ENCODE measurements around the gene SDK2. TPM values are rescaled to one million over a fixed set of nuclear protein-coding genes. Genes with fewer than 3 reads are reported as not detected.

The SDK2 gene
- total and polyA plus RNA-seq, 9 of the 15 experiments (the other 6 are each of a cell fraction or from before 2014, with no cell fraction given): 0.04 TPM; not detected in 8

GRCh38 chr17:73625991-73626673 lies 18.1 kb downstream of the SDK2 start:
- in situ Hi-C loops (cut with MboI): no loop called here
- Histone ChIP-seq H3K9ac (ENCODE audit: insufficient read depth in 1 of 2, low read depth in 2 of 2, low read length in 2 of 2) (no peak overlapping the region), H3K79me2 (ENCODE audit: control insufficient read depth, insufficient read depth, low read length) (no peaks in the 10 kb centered on the region), H3K27ac (ENCODE audit: extremely low read depth, low read depth, low read length) (no peak overlapping the region), H4K20me1 (replicated peaks; ENCODE audit: control insufficient read depth, insufficient read depth, low read length) (peaks cover 6% of the 10 kb centered on the region; the same call in 1 of the 2 replicates), H3K27me3 (ENCODE audit: control insufficient read depth in 2 of 2, insufficient read depth in 2 of 2, low read length in 2 of 2) (peaks cover 0 to 9% of the 10 kb centered on the region in 2 experiments; a peak in 1 of 5 replicates), H3K9me3 (replicated peaks; ENCODE audit: control insufficient read depth, insufficient read depth, low read depth, low read length) (no peaks in the 10 kb centered on the region), H3K4me1 (replicated peaks in 1 of 2; ENCODE audit: control insufficient read depth in 2 of 2, insufficient read depth in 2 of 2, low read length in 2 of 2) (no peaks in the 10 kb centered on the region), H2AFZ (ENCODE audit: low read depth, low read length) (no peak overlapping the region), H3K9me1 (ENCODE audit: control insufficient read depth, insufficient read depth, low read length) (no peaks in the 10 kb centered on the region), H3K36me3 (ENCODE audit: control insufficient read depth, insufficient read depth, low read length) (no peaks in the 10 kb centered on the region), H3K4me3 (no peak overlapping the region), H3K4me2 (ENCODE audit: insufficient read depth, low read length) (no peak overlapping the region)
- ChIA-PET CTCF (ENCODE audit: low intra/inter-chr PET ratio) (no interaction called here), POLR2A (no interaction called here)
- no peak for TF ChIP-seq SAFB2 (IDR thresholded peaks at IDR 0.05; ENCODE audit: borderline replicate concordance, low read depth, low read length, severe bottlenecking)
- no peak for TF ChIP-seq SMARCE1 (IDR thresholded peaks at IDR 0.05)
- no peak for TF ChIP-seq ZNF311 (CRISPR knock-in tag; IDR thresholded peaks at IDR 0.05)
- TF ChIP-seq, protein P1, sequence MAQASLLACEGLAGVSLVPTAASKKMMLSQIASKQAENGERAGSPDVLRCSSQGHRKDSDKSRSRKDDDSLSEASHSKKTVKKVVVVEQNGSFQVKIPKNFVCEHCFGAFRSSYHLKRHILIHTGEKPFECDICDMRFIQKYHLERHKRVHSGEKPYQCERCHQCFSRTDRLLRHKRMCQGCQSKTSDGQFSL (CRISPR knock-in tag; IDR thresholded peaks at IDR 0.05): no peak
- TF ChIP-seq, protein P1 (tag; IDR thresholded peaks at IDR 0.05): no peak
- TF ChIP-seq ZNF583 (CRISPR knock-in tag; IDR thresholded peaks at IDR 0.05): no peak
- TF ChIP-seq KDM4B (IDR thresholded peaks at IDR 0.05; ENCODE audit: borderline replicate concordance in 2 of 2, low read depth in 1 of 2): no peak
- no peak for TF ChIP-seq DIDO1 (tag; IDR thresholded peaks at IDR 0.05; ENCODE audit: low read depth)
- TF ChIP-seq ELF4 (CRISPR knock-in tag; IDR thresholded peaks at IDR 0.05): no peak
- TF ChIP-seq ARID1B (IDR thresholded peaks at IDR 0.05): no peak
- TF ChIP-seq EP300 (IDR thresholded peaks at IDR 0.05; ENCODE audit: low read length): no peak
- TF ChIP-seq RFX1 (IDR thresholded peaks at IDR 0.05): no peak
- TF ChIP-seq TBP (optimal IDR thresholded peaks at IDR 0.05; ENCODE audit: low read depth, low read length): no peak
- TF ChIP-seq CREB1 (IDR thresholded peaks at IDR 0.05): no peak
- no peak for TF ChIP-seq CREB1 (CRISPR knock-in tag; IDR thresholded peaks at IDR 0.05)
- no peak for TF ChIP-seq ZBTB17 (CRISPR knock-in tag; IDR thresholded peaks at IDR 0.05)
- TF ChIP-seq RBM14 (IDR thresholded peaks at IDR 0.05; ENCODE audit: borderline replicate concordance, insufficient read depth, low read depth, low read length): no peak
- no peak for TF ChIP-seq HDAC3 (IDR thresholded peaks at IDR 0.05; ENCODE audit: borderline replicate concordance, partially characterized antibody)
- TF ChIP-seq RBM25 (IDR thresholded peaks at IDR 0.05; ENCODE audit: low read depth, low read length, severe bottlenecking): no peak
- TF ChIP-seq TSC22D4 (tag; IDR thresholded peaks at IDR 0.05): no peak
- TF ChIP-seq HMG20A (CRISPR knock-in tag; conservative IDR thresholded peaks at IDR 0.05): no peak
- FAIRE-seq: no peak
- BruUV-seq (replicated peaks): no TSS peak
- no peak for DNase-seq (ENCODE audit: extremely low read depth in 1 of 4, low spot score in 3 of 4)
- WGBS (ENCODE audit: insufficient coverage, low coverage, missing lambda C conversion rate): 0% methylated on average over 7 of the region's 12 CpGs
- intact Hi-C loops (cut with micrococcal nuclease): no loop called here
- no peak for ATAC-seq

All from K562 (cell line).